Trophoblast cell (in vitro differentiated cells and primary cell): ENCODE measurements around the gene TCTA.
A peak's percentile ranks its signal among the peaks of the same experiment; 100 is the strongest.

Source experiments
- DNase-seq, 2 donors: peaks; one replicate each; pipeline ENCODE4 v3.0.0-alpha.2; 2016
- H2AFZ ChIP-seq: 2 replicates; pipeline ENCODE4 v1.6.1; 2013; ENCODE audit warnings: low read length, moderate library complexity, mild to moderate bottlenecking; ENCODE audit not compliant: insufficient read depth, poor library complexity
- H2AK5ac ChIP-seq: 2 replicates; pipeline ENCODE4 v1.6.1; 2013; ENCODE audit warnings: mild to moderate bottlenecking, low read length
- H2BK120ac ChIP-seq: 2 replicates; pipeline ENCODE4 v1.6.1; 2013; ENCODE audit warnings: low read length, mild to moderate bottlenecking, moderate library complexity; ENCODE audit not compliant: insufficient read depth, poor library complexity
- H2BK12ac ChIP-seq: 2 replicates; pipeline ENCODE4 v1.6.1; 2013; ENCODE audit warnings: mild to moderate bottlenecking, low read length, moderate library complexity
- H2BK5ac ChIP-seq: 2 replicates; pipeline ENCODE4 v1.6.1; 2013; ENCODE audit warnings: low read length, low read depth, moderate library complexity, mild to moderate bottlenecking; ENCODE audit not compliant: poor library complexity
- H3K14ac ChIP-seq: 2 replicates; pipeline ENCODE4 v1.6.1; 2013; ENCODE audit warnings: mild to moderate bottlenecking, low read length
- H3K18ac ChIP-seq: 2 replicates; pipeline ENCODE4 v1.6.1; 2013; ENCODE audit warnings: mild to moderate bottlenecking, low read length
- H3K23ac ChIP-seq: 2 replicates; pipeline ENCODE4 v1.6.1; 2013; ENCODE audit warnings: low read length
- H3K27ac ChIP-seq: 2 replicates; pipeline ENCODE4 v1.5.1; 2013; ENCODE audit warnings: low read depth, mild to moderate bottlenecking, inconsistent platforms, low read length, moderate library complexity
- H3K27me3 ChIP-seq: 2 replicates; pipeline ENCODE4 v1.6.1; 2013; ENCODE audit warnings: inconsistent platforms, mild to moderate bottlenecking, low read length, moderate library complexity; ENCODE audit not compliant: insufficient read depth
- H3K36me3 ChIP-seq, 2 experiments: 1 replicate in 1 of 2; 2 replicates in 1 of 2; pipeline ENCODE4 v1.6.1; 2013; ENCODE audit warnings: low read length in 2 of 2, mild to moderate bottlenecking in 2 of 2, moderate library complexity in 1 of 2; ENCODE audit not compliant: insufficient read depth in 2 of 2, control insufficient read depth in 1 of 2
- H3K4ac ChIP-seq: 2 replicates; pipeline ENCODE4 v1.6.1; 2013; ENCODE audit warnings: low read depth, mild to moderate bottlenecking, low read length, moderate library complexity
- H3K4me1 ChIP-seq, 2 experiments: 1 replicate in 1 of 2; 2 replicates in 1 of 2; pipeline ENCODE4 v1.6.1; 2013; ENCODE audit warnings: low read length in 2 of 2, mild to moderate bottlenecking in 2 of 2, moderate library complexity in 1 of 2; ENCODE audit not compliant: insufficient read depth in 2 of 2, control insufficient read depth in 1 of 2
- H3K4me2 ChIP-seq: 2 replicates; pipeline ENCODE4 v1.6.1; 2013; ENCODE audit warnings: inconsistent platforms, mild to moderate bottlenecking, low read length, moderate library complexity
- H3K4me3 ChIP-seq: 2 replicates; pipeline ENCODE4 v1.5.1; 2013; ENCODE audit warnings: mild to moderate bottlenecking, low read depth, low read length, inconsistent platforms
- H3K79me1 ChIP-seq: one replicate; pipeline ENCODE4 v1.6.1; 2013; ENCODE audit warnings: low read length
- H3K79me2 ChIP-seq: 2 replicates; pipeline ENCODE4 v1.6.1; 2013; ENCODE audit warnings: low read length, mild to moderate bottlenecking; ENCODE audit not compliant: control insufficient read depth, insufficient read depth, poor library complexity
- H3K9ac ChIP-seq: 2 replicates; pipeline ENCODE4 v1.6.1; 2013; ENCODE audit warnings: mild to moderate bottlenecking, low read length
- H3K9me3 ChIP-seq: 2 replicates; pipeline ENCODE4 v1.6.1; 2013; ENCODE audit warnings: low read depth, mild to moderate bottlenecking, control low read depth, inconsistent platforms, low read length; ENCODE audit not compliant: insufficient read depth
- H4K12ac ChIP-seq: 2 replicates; pipeline ENCODE4 v1.6.1; 2013; ENCODE audit warnings: low read depth, mild to moderate bottlenecking, low read length, moderate library complexity
- H4K8ac ChIP-seq: 2 replicates; pipeline ENCODE4 v1.6.1; 2013; ENCODE audit warnings: low read depth, mild to moderate bottlenecking, low read length, moderate library complexity
- H4K91ac ChIP-seq: one replicate; pipeline ENCODE4 v1.6.1; 2013; ENCODE audit warnings: low read depth, mild to moderate bottlenecking, low read length, moderate library complexity
- WGBS: extraction: QIAGEN DNeasy Blood & Tissue Kit; methylation state at CpG from one replicate; pipeline ENCODE4 v1.1.7; 2013; ENCODE audit warnings: missing lambda C conversion rate; ENCODE audit not compliant: insufficient read length, insufficient coverage; ENCODE audit errors: extremely low coverage; 5-methylcytosine and 5-hydroxymethylcytosine counted together

TCTA gene

DNA sequence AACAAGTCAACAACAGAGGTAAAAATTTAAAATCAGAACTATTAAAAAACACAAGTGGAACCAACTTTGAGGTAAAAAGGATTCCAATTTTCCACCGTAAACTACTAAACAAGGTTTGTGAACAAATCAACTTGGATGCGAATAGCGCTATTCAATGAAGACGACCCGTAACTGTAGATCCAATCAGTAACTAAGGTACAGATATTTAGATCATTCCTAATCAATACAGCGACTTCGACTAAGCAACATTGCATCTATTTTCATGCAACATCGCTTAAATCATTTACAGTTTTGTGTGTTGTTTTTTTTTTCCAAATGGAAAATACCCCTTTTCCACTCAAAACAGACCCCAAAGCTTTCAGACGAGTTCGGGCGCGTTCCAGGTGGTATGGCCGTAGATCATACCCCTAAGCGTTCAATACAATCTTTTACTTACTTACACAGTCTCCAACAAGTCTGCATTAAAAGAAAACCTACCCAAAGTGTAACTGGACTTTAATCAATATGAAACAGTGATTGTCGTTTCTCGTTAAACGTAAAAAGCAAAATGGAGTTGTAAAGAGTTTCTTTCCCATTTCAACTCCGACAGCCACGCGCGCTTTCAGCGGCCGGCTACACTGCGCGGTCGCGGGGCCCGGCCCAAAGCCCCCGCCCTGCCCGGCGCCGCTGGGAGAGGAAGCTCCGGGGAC, 1.2 kb upstream of the TCTA start:
- Histone ChIP-seq H2AK5ac (no peak overlapping the region), H3K9me3 (peaks cover 2% of the 10 kb centered on the region), H4K8ac (peak overlapping the region; percentile 97), H4K91ac (peak overlapping the region; percentile 98), H3K4me1 (peaks cover 12 to 22% of the 10 kb centered on the region in 2 experiments), H3K36me3 (peaks cover 2 to 9% of the 10 kb centered on the region in 2 experiments), H3K27ac (peak overlapping the region; percentile 92), H2BK5ac (peak overlapping the region; percentile 97), H3K27me3 (no peaks in the 10 kb centered on the region), H2BK120ac (peak overlapping the region; percentile 87), H3K79me1 (peaks cover 13% of the 10 kb centered on the region), H3K18ac (peak overlapping the region; percentile 99), H2BK12ac (no peak overlapping the region), H3K79me2 (peaks cover 22% of the 10 kb centered on the region), H2AFZ (no peak overlapping the region), H4K12ac (peak overlapping the region; percentile 98), H3K4me3 (peak overlapping the region; percentile 80), H3K14ac (peak overlapping the region; percentile 99), H3K4ac (peak overlapping the region; percentile 99), H3K4me2 (peak overlapping the region; percentile 75), H3K23ac (no peak overlapping the region), H3K9ac (peak overlapping the region; percentile 86)
- WGBS: no CpG with 5 or more reads among the region's 33 CpGs
- DNase-seq: peak; percentile 29 to 55

GRCh38 chr3:49411535-49411967, 672 bp upstream of the TCTA start:
- Histone ChIP-seq H3K4me3 (peak overlapping the region; percentile 80), H4K12ac (peak overlapping the region; percentile 98), H3K79me2 (peaks cover 22% of the 10 kb centered on the region), H3K27ac (peak overlapping the region; percentile 92), H3K4me2 (peak overlapping the region; percentile 75), H3K79me1 (peaks cover 13% of the 10 kb centered on the region), H3K9me3 (peaks cover 2% of the 10 kb centered on the region), H3K9ac (peak overlapping the region; percentile 80), H3K4me1 (peaks cover 14 to 22% of the 10 kb centered on the region in 2 experiments), H3K4ac (peak overlapping the region; percentile 99), H3K14ac (peak overlapping the region; percentile 99), H2BK5ac (peak overlapping the region; percentile 97), H2AFZ (peak overlapping the region; percentile 94), H3K23ac (no peak overlapping the region), H3K36me3 (peaks cover 2 to 11% of the 10 kb centered on the region in 2 experiments), H2BK12ac (no peak overlapping the region), H4K91ac (peak overlapping the region; percentile 98), H2AK5ac (peak overlapping the region; percentile 97), H3K18ac (peak overlapping the region; percentile 99), H4K8ac (peak overlapping the region; percentile 97), H3K27me3 (no peaks in the 10 kb centered on the region), H2BK120ac (peak overlapping the region; percentile 87)
- DNase-seq: no peak
- no CpG with 5 or more reads among the region's 59 CpGs for WGBS

GRCh38 chr3:49412632-49413337, 562 bp downstream of the TCTA start:
- Histone ChIP-seq H2BK120ac (peak overlapping the region; percentile 46), H3K36me3 (peaks cover 2 to 11% of the 10 kb centered on the region in 2 experiments), H3K23ac (no peak overlapping the region), H3K4me1 (peaks cover 21 to 32% of the 10 kb centered on the region in 2 experiments), H3K4me2 (peak overlapping the region; percentile 87), H3K79me1 (peaks cover 18% of the 10 kb centered on the region), H3K79me2 (peaks cover 19% of the 10 kb centered on the region), H2BK5ac (peak overlapping the region; percentile 19), H4K91ac (peak overlapping the region; percentile 83), H4K8ac (peak overlapping the region; percentile 84), H2AFZ (peak overlapping the region; percentile 19), H3K27me3 (no peaks in the 10 kb centered on the region), H3K27ac (peak overlapping the region; percentile 86), H3K9me3 (peaks cover 2% of the 10 kb centered on the region), H2AK5ac (peak overlapping the region; percentile 44), H3K9ac (peak overlapping the region; percentile 94), H3K4ac (peak overlapping the region; percentile 30), H3K18ac (peak overlapping the region; percentile 51), H2BK12ac (no peak overlapping the region), H4K12ac (peak overlapping the region; percentile 76), H3K4me3 (peak overlapping the region; percentile 87), H3K14ac (peak overlapping the region; percentile 88)
- no CpG with 5 or more reads among the region's 16 CpGs for WGBS
- no peak for DNase-seq

DNA sequence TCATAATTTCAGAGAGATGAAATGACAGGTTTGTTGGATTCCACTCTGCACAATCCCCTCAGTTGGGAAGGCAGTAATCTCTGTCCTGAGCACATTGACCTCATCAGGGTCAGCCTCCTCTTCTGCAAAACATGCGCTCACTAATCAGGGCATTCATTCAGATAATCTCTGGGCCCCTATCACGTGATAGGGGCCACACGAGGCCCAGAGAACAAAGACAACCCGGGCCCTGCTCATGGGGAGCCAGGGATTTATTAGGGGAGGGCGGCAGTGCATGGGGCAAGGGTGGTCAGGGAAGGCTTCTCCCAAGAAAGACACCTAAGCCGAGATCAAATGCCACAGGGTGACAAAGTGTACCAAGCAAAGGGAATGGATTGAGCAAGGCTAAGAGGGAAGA, 1.1 kb downstream of the TCTA start:
- H2AFZ ChIP-seq: no peak overlapping the region
- H2BK12ac ChIP-seq: no peak overlapping the region
- peak overlapping the region; percentile 87 for H3K4me2 ChIP-seq
- H4K91ac ChIP-seq: no peak overlapping the region
- peaks cover 18% of the 10 kb centered on the region for H3K79me2 ChIP-seq
- no peak overlapping the region for H2BK5ac ChIP-seq
- no peak overlapping the region for H4K12ac ChIP-seq
- WGBS: no CpG with 5 or more reads among the region's 6 CpGs
- no peak overlapping the region for H3K9ac ChIP-seq
- no peak overlapping the region for H2BK120ac ChIP-seq
- no peaks in the 10 kb centered on the region for H3K27me3 ChIP-seq
- peaks cover 19% of the 10 kb centered on the region for H3K79me1 ChIP-seq
- peaks cover 23 to 34% of the 10 kb centered on the region in 2 experiments for H3K4me1 ChIP-seq
- no peak overlapping the region for H3K4ac ChIP-seq
- H3K9me3 ChIP-seq: peaks cover 2% of the 10 kb centered on the region
- no peak overlapping the region for H3K27ac ChIP-seq
- no peak overlapping the region for H2AK5ac ChIP-seq
- H3K4me3 ChIP-seq: no peak overlapping the region
- no peak overlapping the region for H3K14ac ChIP-seq
- H3K23ac ChIP-seq: no peak overlapping the region
- no peak for DNase-seq
- no peak overlapping the region for H3K18ac ChIP-seq
- peaks cover 2 to 11% of the 10 kb centered on the region in 2 experiments for H3K36me3 ChIP-seq
- no peak overlapping the region for H4K8ac ChIP-seq
